ENCODE results near the gene THAP8. TPM values are rescaled to one million over a fixed set of nuclear protein-coding genes. Genes with fewer than 3 reads are reported as not detected.

THAP8 gene
- total and polyA plus RNA-seq, 2 donors (not counting 3 experiments of a cell fraction or from before 2014, with no cell fraction given): 2.9 to 6.6 TPM

DNA sequence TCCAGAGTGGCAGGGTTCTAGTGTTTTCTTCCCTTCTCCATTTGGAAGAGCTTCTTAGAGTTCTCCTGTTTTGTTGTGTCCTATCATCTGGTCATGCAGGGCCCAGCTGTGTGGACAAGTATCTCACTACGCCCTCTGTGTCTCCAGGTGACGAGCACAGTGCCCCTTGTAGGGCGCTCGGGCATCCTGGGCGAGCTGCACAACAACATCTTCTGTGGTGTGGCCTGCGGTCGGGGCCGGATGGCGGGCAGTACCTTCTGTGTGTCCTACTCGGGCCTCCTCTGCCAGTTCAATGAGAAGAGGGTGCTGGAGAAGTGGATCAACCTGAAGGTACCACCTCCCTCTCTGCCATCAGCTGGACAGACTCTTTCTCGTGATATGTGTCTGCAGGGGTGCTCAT lies 13.6 kb upstream of the THAP8 start:
- Histone ChIP-seq H3K27me3 (ENCODE audit: control insufficient read depth in 2 of 2, insufficient read depth in 2 of 2, low read length in 2 of 2) (no peaks in the 10 kb centered on the region), H3K4me1 (ENCODE audit: control insufficient read depth, extremely low read depth, insufficient read depth, low read length) (peaks cover 9% of the 10 kb centered on the region), H3K27ac (ENCODE audit: insufficient read depth, low read depth, low read length) (no peak overlapping the region), H3K9me1 (replicated peaks; ENCODE audit: control insufficient read depth, extremely low read depth, insufficient read depth, low read length) (no peaks in the 10 kb centered on the region), H3K9me3 (replicated peaks; ENCODE audit: control insufficient read depth, insufficient read depth, low read length) (no peaks in the 10 kb centered on the region), H3K4me3 (replicated peaks in 1 of 3; ENCODE audit: insufficient read depth in 1 of 3, low read depth in 1 of 3, low read length in 3 of 3) (no peak overlapping the region), H2AFZ (ENCODE audit: low read depth, low read length) (no peak overlapping the region), H3K9ac (replicated peaks; ENCODE audit: extremely low read depth, insufficient read depth, low read length) (no peak overlapping the region), H3K79me2 (ENCODE audit: control insufficient read depth, insufficient read depth, low read length) (no peaks in the 10 kb centered on the region), H3K36me3 (ENCODE audit: control insufficient read depth in 2 of 2, extremely low read depth in 1 of 2, insufficient read depth in 2 of 2, low read length in 2 of 2) (no peaks in the 10 kb centered on the region), H3K4me2 (ENCODE audit: insufficient read depth, low read length) (no peak overlapping the region), H4K20me1 (replicated peaks; ENCODE audit: control insufficient read depth, extremely low read depth, insufficient read depth, low read length) (no peaks in the 10 kb centered on the region)
- intact Hi-C loops (cut with micrococcal nuclease) (no loop called here), dilution Hi-C loops (cut with MboI; ENCODE audit: extremely low pct_ligation_motif_present, low sequenced_read_pairs) (no loop called here)
- DNase-seq (ENCODE audit: low read depth, low spot score): no peak
- no peak for FAIRE-seq
- BruUV-seq (replicated peaks): no TSS peak
- POLR2A ChIA-PET: no interaction called here
- CTCF ChIA-PET: interaction anchor here (1.2 kb wide), 1 partner anchor 102 kb away, joined by 4 read pairs; no protein-coding TSS in a partner anchor
- TF ChIP-seq JUN (IDR thresholded peaks at IDR 0.05; ENCODE audit: borderline replicate concordance, insufficient read depth, insufficient read length, low read depth) (no peak), FOS (IDR thresholded peaks at IDR 0.05; ENCODE audit: borderline replicate concordance, insufficient read depth, low read length) (no peak), EZH2 (IDR thresholded peaks at IDR 0.05; ENCODE audit: borderline replicate concordance, low read depth, low read length, severe bottlenecking) (no peak), MAX (IDR thresholded peaks at IDR 0.05; ENCODE audit: insufficient read depth, insufficient read length) (no peak), CTCF (IDR thresholded peaks at IDR 0.05; ENCODE audit: extremely low read depth in 1 of 2, insufficient read depth in 1 of 2, low read depth in 1 of 2, low read length in 2 of 2) (no peak), GATA2 (IDR thresholded peaks at IDR 0.05; ENCODE audit: insufficient read depth, insufficient read length, low read depth, low read length) (no peak), POLR2A (IDR thresholded peaks at IDR 0.05; ENCODE audit: low read depth, low read length) (no peak), MYC (IDR thresholded peaks at IDR 0.05; ENCODE audit: low read depth, low read length) (no peak), POLR2AphosphoS5 (IDR thresholded peaks at IDR 0.05; ENCODE audit: insufficient read depth, low read depth, low read length) (no peak)
